Measurements from ENCODE around the gene FOXD4. TPM values are rescaled to one million over a fixed set of nuclear protein-coding genes. Genes with fewer than 3 reads are reported as not detected.
"Not testable (repeated sequence)": the region's sequence is repeated elsewhere in the genome, so short reads cannot be mapped to it uniquely, and the experiment has no call there.

The FOXD4 gene
- not detected for total RNA-seq

DNA sequence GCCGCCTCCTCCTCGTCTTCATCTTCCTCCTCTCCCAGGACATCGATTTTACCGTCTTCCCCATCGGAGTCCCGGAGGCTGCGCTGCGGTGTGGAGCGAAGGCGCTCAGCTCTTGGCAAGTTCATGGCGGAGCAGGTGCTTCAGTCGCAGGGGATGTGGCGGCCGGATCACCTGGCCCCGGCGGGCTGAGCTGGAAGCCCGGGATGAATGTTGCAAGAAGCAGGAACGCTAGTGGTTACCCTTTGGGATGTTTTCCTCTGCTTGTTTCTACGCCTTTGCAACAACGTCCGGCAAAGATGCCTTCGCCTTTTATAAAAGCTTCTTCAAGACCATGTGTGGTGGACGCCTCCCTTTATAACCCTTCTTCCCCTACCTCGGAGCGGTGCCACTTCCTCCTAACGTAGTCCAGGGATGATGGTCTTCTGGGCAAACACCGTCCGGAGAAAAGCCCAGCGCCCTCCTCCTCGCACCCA is at the start of gene FOXD4:
Gene FOXD4 (minus strand): TSS at position 423 of the 473 bp plus-strand sequence. CDS start 298 bp downstream, at position 125.
- not testable (repeated sequence) for DNase-seq (ENCODE audit: low spot score); ATAC-seq

DNA sequence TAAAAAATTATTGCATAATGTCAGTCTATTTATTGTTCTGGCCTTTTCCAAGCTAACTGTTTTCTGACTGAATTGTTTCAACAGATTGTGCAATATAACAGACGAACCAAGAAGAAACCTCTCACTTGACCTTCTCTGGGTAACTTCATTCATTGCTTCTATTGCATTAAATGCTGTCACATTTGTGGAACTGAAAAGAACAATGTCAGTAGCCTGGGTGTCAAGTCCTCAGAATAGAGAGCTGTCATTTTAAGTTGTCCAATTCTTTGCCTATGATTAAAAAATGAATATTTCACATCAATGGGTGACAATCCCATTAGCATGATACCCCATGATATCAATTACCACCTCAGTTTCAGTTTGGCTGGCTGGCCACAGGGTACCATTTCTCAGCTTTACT is 41.7 kb upstream of the FOXD4 start:
- not testable (repeated sequence) for ATAC-seq; DNase-seq (ENCODE audit: low spot score)

DNA sequence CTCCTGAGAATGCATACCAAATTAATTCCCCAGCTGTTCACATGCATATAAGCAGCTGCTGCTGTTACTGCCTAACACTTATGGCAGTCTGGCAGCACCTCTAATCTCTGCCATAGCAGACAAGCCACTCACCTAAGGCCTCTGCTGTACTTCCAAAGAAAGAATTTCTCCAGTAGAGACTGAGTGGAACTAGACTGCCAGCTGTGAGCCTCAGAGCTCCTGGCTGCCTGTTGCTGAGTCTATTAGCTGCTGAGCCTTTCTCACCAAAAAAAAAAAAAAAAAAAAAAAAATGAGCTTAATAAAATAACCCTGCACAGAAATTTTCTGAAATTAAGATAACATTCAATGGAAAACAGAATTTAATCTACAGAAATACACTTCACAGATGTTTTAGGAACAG is 33.0 kb upstream of the FOXD4 start:
- ATAC-seq; DNase-seq (ENCODE audit: low spot score): not testable (repeated sequence)

DNA sequence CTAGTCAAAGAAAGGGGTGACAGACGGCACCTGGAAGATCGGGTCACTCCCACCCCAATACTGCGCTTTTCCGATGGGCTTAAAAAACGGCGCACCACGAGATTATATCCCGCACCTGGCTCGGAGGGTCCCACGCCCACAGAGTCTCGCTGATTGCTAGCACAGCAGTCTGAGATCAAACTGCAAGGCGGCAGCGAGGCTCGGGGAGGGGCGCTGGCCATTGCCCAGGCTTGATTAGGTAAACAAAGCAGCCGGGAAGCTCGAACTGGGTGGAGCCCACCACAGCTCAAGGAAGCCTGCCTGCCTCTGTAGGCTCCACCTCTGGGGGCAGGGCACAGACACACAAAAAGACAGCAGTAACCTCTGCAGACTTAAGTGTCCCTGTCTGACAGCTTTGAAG is 21.7 kb upstream of the FOXD4 start:
- DNase-seq (ENCODE audit: low spot score); ATAC-seq: not testable (repeated sequence)

DNA sequence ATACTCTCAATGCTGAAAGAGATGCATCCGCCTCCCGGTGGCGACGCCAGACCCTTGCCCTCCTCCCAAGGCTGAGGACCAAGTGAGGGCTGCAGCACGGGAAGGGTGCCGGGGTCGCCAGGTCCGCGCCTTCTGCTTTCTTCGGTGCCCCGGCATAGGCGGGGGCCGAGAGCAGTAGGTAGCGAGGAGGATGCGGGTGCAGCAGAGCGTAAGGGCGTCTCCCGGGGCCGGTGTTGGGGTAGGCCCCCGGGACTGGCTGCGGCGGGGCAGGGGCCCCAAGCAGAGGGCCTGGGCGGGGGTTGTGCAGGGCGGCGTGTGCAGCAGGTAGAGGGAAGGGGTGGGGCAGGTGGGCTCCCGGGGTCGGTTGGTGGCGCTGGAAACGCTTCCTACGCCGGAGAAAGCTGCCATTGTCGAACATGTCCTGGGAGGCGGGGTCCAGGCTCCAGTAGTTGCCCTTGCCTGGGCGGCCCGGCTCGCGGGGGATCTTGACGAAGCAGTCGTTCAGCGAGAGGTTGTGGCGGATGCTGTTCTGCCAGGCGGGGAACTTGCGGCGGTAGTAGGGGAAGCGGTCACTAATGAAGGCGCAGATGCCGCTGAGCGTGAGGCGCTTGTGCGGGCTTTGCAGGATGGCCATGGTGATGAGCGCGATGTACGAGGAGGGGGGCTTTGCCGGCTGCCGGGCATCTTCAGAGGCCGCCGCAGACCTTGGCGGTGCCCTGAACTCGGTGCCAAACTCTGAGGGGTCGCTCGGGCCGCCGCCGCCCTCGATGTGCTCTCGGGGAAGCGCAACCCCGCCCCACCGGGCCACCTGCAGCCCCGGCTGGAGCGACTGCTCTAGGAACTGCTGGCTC is 848 bp downstream of the FOXD4 start:
- not testable (repeated sequence) for ATAC-seq; DNase-seq (ENCODE audit: low spot score)

DNA sequence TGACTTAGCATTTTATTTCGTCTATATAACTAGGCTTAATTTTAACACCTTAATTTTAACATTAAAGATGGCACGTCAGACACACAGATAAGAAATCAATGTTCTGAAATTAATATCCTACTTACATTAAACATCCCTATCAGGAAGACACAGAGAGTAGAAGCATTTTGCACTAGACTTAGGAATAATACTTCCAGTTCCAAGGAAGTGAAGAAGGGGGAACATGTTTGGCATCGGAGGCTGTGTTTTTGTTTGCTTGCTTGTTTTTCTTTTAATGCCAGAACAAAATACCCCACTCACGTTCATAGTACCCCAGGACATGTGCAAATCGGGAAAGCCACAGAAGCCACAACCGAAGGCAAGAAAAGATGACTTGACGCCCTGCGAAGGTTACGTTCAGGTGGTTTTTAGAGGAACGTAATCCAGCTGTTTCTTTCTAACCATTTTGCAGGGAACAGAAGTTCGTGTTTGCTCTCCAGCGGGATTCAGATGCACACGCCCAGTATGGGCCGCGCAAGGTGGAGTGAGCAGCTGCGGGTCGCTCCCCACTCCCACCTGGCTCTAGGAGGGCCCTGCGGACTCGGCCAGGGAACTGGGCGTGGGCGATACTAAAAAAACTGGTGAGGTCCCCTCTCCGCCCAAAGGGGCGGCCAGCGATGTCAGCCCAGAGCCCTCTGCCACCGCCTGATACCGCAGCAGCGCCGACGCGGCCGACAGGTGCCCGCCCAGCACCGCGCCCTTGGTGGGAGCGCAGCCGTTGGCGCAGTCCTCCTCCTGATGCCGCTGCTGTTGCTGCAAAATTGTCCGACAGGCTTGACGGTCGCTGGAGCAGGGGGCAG is 1.8 kb downstream of the FOXD4 start:
- not testable (repeated sequence) for DNase-seq (ENCODE audit: low spot score); ATAC-seq

GRCh38 chr9:115118-115451 is 3.1 kb downstream of the FOXD4 start:
- not testable (repeated sequence) for ATAC-seq

GRCh38 chr9:114267-115117 is 3.7 kb downstream of the FOXD4 start:
- peak; percentile 48 for ATAC-seq
- not testable (repeated sequence) for DNase-seq (ENCODE audit: low spot score)

More at GRCh38 chr9:115118-115451, 3.1 kb downstream of the FOXD4 start:
- not testable (repeated sequence) for DNase-seq (ENCODE audit: low spot score)

GRCh38 chr9:113468-114266 is 4.5 kb downstream of the FOXD4 start:
- ATAC-seq, result peak; percentile 70

DNA sequence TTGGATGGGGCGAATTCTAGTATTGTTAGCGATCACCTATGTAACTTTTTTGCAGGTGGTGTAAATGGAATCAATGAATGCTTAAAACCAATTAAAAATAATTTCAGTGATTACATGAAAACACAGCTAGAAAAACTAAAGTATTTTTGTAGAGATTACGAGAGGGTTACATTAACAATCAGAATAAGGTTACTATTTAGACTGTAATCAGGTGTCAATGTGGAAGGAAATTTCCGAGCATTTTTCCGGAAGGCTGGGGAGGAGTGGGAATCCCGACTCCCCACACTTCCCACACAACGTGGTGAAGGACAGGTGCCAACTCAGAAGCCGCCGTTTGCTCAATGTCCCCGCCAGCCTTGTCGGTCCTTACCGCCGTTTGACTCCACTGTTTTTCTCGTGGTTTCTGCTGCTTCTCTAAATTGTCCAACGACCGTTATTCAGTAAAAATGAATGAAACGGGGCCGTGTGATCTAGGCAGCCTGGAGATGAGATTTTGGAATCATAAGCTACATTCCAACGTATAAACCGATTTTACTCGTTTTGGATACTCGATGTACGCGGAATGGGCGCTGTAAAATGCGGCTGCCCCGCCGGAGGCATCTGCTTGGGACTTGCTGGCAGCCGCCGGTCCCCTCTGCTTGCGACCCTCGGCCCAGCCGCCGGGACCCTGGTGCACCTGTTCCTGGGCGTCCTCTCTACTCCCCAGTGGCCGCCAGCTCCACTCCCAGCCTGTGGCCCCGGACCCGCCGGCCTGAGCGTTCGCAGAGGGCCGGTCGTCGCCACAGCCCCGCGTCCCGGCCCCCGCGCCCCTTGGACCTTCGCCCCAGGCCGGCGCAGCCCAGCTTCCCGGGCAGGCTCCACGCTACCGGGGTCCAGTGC is 5.4 kb downstream of the FOXD4 start:
- ATAC-seq; DNase-seq (ENCODE audit: low spot score): not testable (repeated sequence)

More at GRCh38 chr9:113468-114266, 4.5 kb downstream of the FOXD4 start:
- DNase-seq (ENCODE audit: low spot score), result not testable (repeated sequence)

DNA sequence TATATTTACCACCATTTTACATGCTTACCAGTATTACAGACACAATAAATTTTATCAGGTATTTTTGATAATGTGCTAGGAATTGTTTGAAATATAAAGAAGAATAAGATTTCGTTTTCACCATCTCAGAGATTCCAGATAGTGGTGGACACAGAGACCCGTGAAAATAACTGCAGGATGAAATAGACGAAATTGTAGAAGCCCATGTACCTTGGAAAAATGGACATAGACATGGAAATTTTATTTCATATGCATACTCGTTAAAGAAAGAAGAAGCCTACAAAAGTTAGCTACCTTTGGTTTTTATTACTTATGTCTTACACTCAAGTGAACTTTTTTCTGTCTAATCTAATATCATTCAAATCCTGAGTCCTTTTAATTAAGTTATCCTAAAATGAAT is 7.5 kb downstream of the FOXD4 start:
- not testable (repeated sequence) for DNase-seq (ENCODE audit: low spot score); ATAC-seq

DNA sequence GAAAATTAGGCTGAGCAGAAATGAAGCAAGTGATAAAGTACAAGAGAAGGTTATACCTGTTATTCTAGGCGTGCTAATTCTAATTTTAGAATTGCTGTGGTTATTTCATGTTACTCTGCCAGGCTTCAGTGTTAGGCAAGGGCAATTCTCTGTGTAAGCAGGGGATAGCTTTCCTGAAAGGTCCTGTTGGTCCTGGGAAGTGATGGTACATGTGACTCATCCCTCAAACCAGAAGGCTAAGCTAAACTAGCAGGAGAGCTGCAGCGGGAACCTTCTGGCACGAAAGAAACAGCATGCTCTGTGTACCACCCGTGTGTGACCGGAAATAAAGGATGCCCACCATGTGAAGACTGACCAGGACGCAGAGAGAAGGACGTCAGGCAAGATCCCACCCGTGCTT is 8.7 kb downstream of the FOXD4 start:
- not testable (repeated sequence) for DNase-seq (ENCODE audit: low spot score); ATAC-seq

DNA sequence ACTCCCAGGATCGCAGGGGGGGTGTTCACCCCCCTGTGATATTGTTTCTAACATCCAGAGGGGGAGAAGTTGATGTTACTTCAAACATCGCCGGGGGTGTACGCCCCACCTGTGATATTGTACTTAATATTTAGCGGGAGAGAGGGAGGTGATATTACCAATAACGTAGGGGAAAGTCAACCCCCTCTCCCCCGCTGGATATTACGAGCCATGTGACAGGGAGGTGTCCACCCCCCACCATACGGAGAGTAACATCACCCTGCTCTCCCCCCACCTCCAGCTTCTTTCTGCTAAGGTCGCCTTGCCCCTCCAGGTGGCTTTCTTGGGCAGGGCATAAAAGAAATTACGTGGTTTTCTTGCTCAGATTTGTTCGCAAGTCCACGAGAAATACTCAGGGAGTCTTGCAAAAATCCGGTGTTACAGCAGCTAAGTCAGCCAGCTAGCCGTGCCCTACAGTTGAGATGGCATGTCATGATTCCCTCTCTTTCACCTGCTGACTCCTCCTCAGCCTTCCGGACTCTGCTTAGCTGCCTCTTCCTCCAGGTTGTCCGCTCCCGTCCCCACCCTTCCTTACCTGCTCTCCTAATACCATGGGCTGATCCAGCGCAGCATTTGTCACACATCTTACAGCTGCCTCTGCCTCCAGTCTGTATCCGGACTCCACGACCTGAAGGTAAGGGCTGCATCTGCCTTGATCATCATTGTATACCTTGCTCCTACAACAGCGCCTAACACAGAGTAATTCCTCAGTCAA is 9.3 kb downstream of the FOXD4 start:
- not testable (repeated sequence) for DNase-seq (ENCODE audit: low spot score); ATAC-seq

GRCh38 chr9:105991-106390 is 12.2 kb downstream of the FOXD4 start:
- not testable (repeated sequence) for ATAC-seq; DNase-seq (ENCODE audit: low spot score)

- DNase-seq (ENCODE audit: low spot score); ATAC-seq: not testable (repeated sequence)
Measured at GRCh38 chr9:100430-100829, 17.8 kb downstream of the FOXD4 start.

- ATAC-seq; DNase-seq (ENCODE audit: low spot score): not testable (repeated sequence)
Measured at GRCh38 chr9:99867-100266, 18.4 kb downstream of the FOXD4 start.

DNA sequence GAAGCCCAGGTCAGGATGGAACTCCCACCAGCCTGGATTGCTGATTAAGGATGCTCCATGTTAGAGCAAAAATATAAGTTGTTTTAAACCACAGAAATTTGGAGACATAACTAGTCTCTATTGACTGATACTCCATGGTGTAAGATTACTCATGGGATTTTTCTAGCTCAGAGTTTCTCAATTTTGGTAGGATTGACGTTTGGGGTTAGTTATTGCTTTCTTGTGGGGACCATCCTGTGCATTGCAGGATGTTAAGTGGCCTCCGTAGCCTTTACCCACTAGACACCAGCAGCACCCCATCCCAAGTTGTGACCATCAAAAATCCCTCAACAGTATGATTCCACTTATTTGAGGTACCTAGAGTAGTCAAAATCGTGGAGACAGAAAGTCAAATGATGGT is 19.4 kb downstream of the FOXD4 start:
- not testable (repeated sequence) for DNase-seq (ENCODE audit: low spot score); ATAC-seq

GRCh38 chr9:94992-95391 is 23.2 kb downstream of the FOXD4 start:
- not testable (repeated sequence) for ATAC-seq

More at GRCh38 chr9:94992-95391, 23.2 kb downstream of the FOXD4 start:
- DNase-seq (ENCODE audit: low spot score), result not testable (repeated sequence)

Data from left lobe of liver (tissue), 2 donors.